Measurements from ENCODE around the gene SGIP1.

Gene SGIP1

DNA sequence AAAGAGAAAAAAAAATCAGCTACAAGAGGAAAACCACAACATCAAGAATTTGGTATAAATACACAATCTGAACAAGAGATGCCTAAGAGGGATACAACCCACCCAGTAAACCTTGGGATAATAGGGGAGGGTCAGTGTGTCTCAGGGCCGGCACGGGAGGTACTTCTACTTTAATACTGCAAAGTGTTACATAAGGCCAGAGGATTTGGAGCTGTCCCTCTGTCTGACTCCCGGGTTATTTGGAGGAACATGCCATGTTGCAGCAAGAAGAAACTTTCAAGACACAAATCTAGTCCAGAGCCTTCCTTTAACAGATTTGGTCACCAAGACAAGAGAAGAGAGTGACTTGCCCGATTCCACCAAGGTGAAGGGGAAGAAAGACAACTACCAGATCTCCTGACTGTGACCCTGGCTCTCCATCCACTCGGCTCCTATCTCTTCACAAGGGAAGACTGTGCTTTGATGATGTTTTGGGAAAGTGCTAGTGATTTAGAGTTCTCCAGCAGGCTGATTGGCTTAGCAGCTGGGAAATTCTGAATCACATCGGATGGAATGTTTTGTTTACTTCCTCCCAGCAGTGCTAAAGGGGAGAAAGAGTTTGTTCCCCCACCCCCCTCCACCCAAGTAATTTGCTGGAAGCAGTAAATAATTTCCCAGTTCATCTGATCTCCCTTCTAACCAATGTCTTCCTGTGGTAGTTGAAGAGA, 29.3 kb downstream of the SGIP1 start:
- Histone ChIP-seq H3K36me3 (ENCODE audit: control insufficient read depth in 1 of 2, insufficient read depth in 2 of 2, low read length in 2 of 2) (no peaks in the 10 kb centered on the region), H3K27me3 (ENCODE audit: insufficient read depth, low read length) (no peaks in the 10 kb centered on the region), H3K4me2 (ENCODE audit: low read length) (no peak overlapping the region), H3K4me1 (ENCODE audit: control insufficient read depth in 1 of 2, insufficient read depth in 2 of 2, low read length in 2 of 2) (peaks cover 4 to 7% of the 10 kb centered on the region in 2 experiments), H2BK5ac (ENCODE audit: low read depth, low read length, poor library complexity) (no peak overlapping the region), H4K8ac (ENCODE audit: low read depth, low read length) (no peak overlapping the region), H3K4me3 (ENCODE audit: low read depth, low read length) (no peak overlapping the region), H3K18ac (ENCODE audit: low read length) (no peak overlapping the region), H2AK5ac (ENCODE audit: low read length) (no peak overlapping the region), H3K9ac (ENCODE audit: low read length) (no peak overlapping the region), H2BK120ac (ENCODE audit: insufficient read depth, low read length, poor library complexity) (no peak overlapping the region), H3K9me3 (ENCODE audit: insufficient read depth, low read depth, low read length) (no peaks in the 10 kb centered on the region), H4K12ac (ENCODE audit: low read depth, low read length) (no peak overlapping the region), H4K91ac (ENCODE audit: low read depth, low read length) (no peak overlapping the region), H3K79me2 (ENCODE audit: control insufficient read depth, insufficient read depth, low read length, poor library complexity) (no peaks in the 10 kb centered on the region), H3K4ac (ENCODE audit: low read depth, low read length) (no peak overlapping the region), H3K14ac (ENCODE audit: low read length) (no peak overlapping the region), H2BK12ac (ENCODE audit: low read length) (peak overlapping the region; percentile 59), H3K27ac (ENCODE audit: low read depth, low read length) (no peak overlapping the region), H3K23ac (ENCODE audit: low read length) (no peak overlapping the region), H2AFZ (ENCODE audit: insufficient read depth, low read length, poor library complexity) (no peak overlapping the region), H3K79me1 (ENCODE audit: low read length) (peaks cover 4% of the 10 kb centered on the region)
- WGBS (ENCODE audit: extremely low coverage, insufficient coverage, insufficient read length), result no CpG with 5 or more reads among the region's 6 CpGs
- DNase-seq, result peak in 1 of 2 donors; percentile 49

DNA sequence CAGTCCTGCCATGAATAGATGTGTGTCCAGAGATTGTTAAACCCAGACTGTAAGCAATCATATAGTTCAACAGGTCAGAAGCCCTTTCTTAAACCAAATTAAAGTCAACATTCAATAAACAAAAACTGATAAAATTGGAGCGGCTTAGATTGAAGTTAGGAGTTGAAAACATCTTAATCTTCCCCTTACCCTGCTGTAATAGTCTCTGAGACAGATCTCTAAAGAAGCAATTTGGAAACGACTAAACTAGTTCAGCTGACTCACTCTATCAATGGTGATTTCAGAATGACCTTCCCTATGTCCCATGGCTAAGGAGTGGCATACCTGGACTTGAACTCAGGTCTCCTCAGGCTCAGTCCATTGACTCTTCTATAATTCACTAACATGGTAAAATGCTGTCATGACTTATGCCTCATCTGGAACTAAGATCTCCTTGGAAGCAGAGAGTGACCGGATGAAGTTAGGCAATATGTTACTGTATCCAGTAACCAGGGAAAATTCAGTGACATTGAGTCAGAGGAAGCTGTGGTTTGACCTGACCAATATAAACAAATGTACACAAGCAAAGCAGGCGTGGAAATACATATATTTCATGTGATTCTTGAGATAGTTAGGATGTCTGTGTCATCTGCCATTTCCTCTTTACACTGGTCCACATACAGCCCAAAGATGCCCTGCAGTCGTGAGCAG, 30.1 kb downstream of the SGIP1 start:
- no peak overlapping the region for H2AK5ac ChIP-seq (ENCODE audit: low read length)
- no peak overlapping the region for H3K9ac ChIP-seq (ENCODE audit: low read length)
- H3K18ac ChIP-seq (ENCODE audit: low read length), result no peak overlapping the region
- no peak overlapping the region for H4K8ac ChIP-seq (ENCODE audit: low read depth, low read length)
- WGBS (ENCODE audit: extremely low coverage, insufficient coverage, insufficient read length), result no CpG with 5 or more reads among the region's 5 CpGs
- H3K4me1 ChIP-seq (ENCODE audit: control insufficient read depth in 1 of 2, insufficient read depth in 2 of 2, low read length in 2 of 2), result peaks cover 4 to 7% of the 10 kb centered on the region in 2 experiments
- peak; percentile 77 to 95 for DNase-seq
- no peak overlapping the region for H2BK5ac ChIP-seq (ENCODE audit: low read depth, low read length, poor library complexity)
- no peak overlapping the region for H2BK12ac ChIP-seq (ENCODE audit: low read length)
- H3K27ac ChIP-seq (ENCODE audit: low read depth, low read length), result no peak overlapping the region
- no peak overlapping the region for H3K23ac ChIP-seq (ENCODE audit: low read length)
- no peaks in the 10 kb centered on the region for H3K27me3 ChIP-seq (ENCODE audit: insufficient read depth, low read length)
- H2BK120ac ChIP-seq (ENCODE audit: insufficient read depth, low read length, poor library complexity), result no peak overlapping the region
- H3K4ac ChIP-seq (ENCODE audit: low read depth, low read length), result no peak overlapping the region
- H3K79me1 ChIP-seq (ENCODE audit: low read length), result peaks cover 4% of the 10 kb centered on the region
- H3K79me2 ChIP-seq (ENCODE audit: control insufficient read depth, insufficient read depth, low read length, poor library complexity), result no peaks in the 10 kb centered on the region
- H4K12ac ChIP-seq (ENCODE audit: low read depth, low read length), result no peak overlapping the region
- no peak overlapping the region for H3K4me2 ChIP-seq (ENCODE audit: low read length)
- no peaks in the 10 kb centered on the region for H3K36me3 ChIP-seq (ENCODE audit: control insufficient read depth in 1 of 2, insufficient read depth in 2 of 2, low read length in 2 of 2)
- H3K4me3 ChIP-seq (ENCODE audit: low read depth, low read length), result no peak overlapping the region
- no peak overlapping the region for H4K91ac ChIP-seq (ENCODE audit: low read depth, low read length)
- no peak overlapping the region for H2AFZ ChIP-seq (ENCODE audit: insufficient read depth, low read length, poor library complexity)
- no peaks in the 10 kb centered on the region for H3K9me3 ChIP-seq (ENCODE audit: insufficient read depth, low read depth, low read length)
- H3K14ac ChIP-seq (ENCODE audit: low read length), result no peak overlapping the region

DNA sequence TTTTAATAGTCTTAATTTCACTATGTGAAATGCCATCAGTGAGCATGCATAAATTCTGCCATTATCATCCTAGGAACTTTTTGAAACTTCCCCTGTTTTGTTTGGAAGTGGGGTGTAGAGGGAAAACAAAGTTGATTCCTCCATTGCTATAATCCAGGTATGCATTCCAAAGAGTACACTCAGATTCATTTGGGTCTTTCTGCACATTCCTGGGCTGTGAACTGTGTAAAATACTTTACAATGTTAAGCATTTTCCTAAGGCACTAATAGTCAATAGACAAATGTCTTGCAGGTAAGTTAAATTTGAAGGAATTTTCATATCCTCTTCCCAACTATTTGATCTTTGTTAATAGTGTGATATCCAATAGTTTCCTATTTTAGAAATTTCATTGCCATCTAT, 36.2 kb downstream of the SGIP1 start:
- no peaks in the 10 kb centered on the region for H3K79me2 ChIP-seq (ENCODE audit: control insufficient read depth, insufficient read depth, low read length, poor library complexity)

DNA sequence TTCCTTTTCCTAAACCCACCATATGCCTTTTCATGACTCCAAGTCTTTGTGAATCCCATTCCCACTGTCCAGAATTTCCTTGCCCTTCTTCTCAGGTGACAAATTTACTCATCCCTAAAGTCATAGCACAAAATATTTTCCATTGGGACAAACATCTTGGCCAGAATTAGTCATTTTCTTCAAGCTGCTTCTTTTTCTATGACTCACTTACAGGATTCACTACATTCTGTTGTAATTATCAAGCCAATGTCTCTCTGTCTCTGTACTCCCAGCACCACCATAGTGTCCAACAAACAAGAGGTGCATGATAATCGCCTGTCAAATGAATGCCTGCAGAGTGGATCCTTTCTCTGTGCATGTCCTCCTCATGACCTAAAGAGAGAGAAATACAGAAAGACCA, 37.8 kb downstream of the SGIP1 start:
- no peak overlapping the region for H2AFZ ChIP-seq (ENCODE audit: insufficient read depth, low read length, poor library complexity)
- no peaks in the 10 kb centered on the region for H3K79me2 ChIP-seq (ENCODE audit: control insufficient read depth, insufficient read depth, low read length, poor library complexity)
- no peak overlapping the region for H2BK12ac ChIP-seq (ENCODE audit: low read length)
- H3K27ac ChIP-seq (ENCODE audit: low read depth, low read length), result peak overlapping the region; percentile 0
- no peaks in the 10 kb centered on the region for H3K27me3 ChIP-seq (ENCODE audit: insufficient read depth, low read length)
- H3K14ac ChIP-seq (ENCODE audit: low read length), result no peak overlapping the region
- H3K23ac ChIP-seq (ENCODE audit: low read length), result no peak overlapping the region
- H4K91ac ChIP-seq (ENCODE audit: low read depth, low read length), result no peak overlapping the region
- peak; percentile 33 to 86 for DNase-seq
- H4K8ac ChIP-seq (ENCODE audit: low read depth, low read length), result no peak overlapping the region
- no CpG with 5 or more reads among the region's 1 CpG for WGBS (ENCODE audit: extremely low coverage, insufficient coverage, insufficient read length)
- no peak overlapping the region for H2BK5ac ChIP-seq (ENCODE audit: low read depth, low read length, poor library complexity)
- H3K79me1 ChIP-seq (ENCODE audit: low read length), result no peaks in the 10 kb centered on the region
- H3K36me3 ChIP-seq (ENCODE audit: control insufficient read depth in 1 of 2, insufficient read depth in 2 of 2, low read length in 2 of 2), result no peaks in the 10 kb centered on the region
- H2AK5ac ChIP-seq (ENCODE audit: low read length), result no peak overlapping the region
- no peak overlapping the region for H3K18ac ChIP-seq (ENCODE audit: low read length)
- no peak overlapping the region for H3K4me2 ChIP-seq (ENCODE audit: low read length)
- no peak overlapping the region for H3K9ac ChIP-seq (ENCODE audit: low read length)
- H3K9me3 ChIP-seq (ENCODE audit: insufficient read depth, low read depth, low read length), result no peaks in the 10 kb centered on the region
- no peak overlapping the region for H4K12ac ChIP-seq (ENCODE audit: low read depth, low read length)
- no peak overlapping the region for H3K4ac ChIP-seq (ENCODE audit: low read depth, low read length)
- no peak overlapping the region for H2BK120ac ChIP-seq (ENCODE audit: insufficient read depth, low read length, poor library complexity)
- no peaks in the 10 kb centered on the region for H3K4me1 ChIP-seq (ENCODE audit: control insufficient read depth in 1 of 2, insufficient read depth in 2 of 2, low read length in 2 of 2)
- no peak overlapping the region for H3K4me3 ChIP-seq (ENCODE audit: low read depth, low read length)

More for the DNA sequence above, 36.2 kb downstream of the SGIP1 start:
- no peaks in the 10 kb centered on the region for H3K79me1 ChIP-seq (ENCODE audit: low read length)
- no peaks in the 10 kb centered on the region for H3K9me3 ChIP-seq (ENCODE audit: insufficient read depth, low read depth, low read length)
- no peak overlapping the region for H3K9ac ChIP-seq (ENCODE audit: low read length)
- no peaks in the 10 kb centered on the region for H3K36me3 ChIP-seq (ENCODE audit: control insufficient read depth in 1 of 2, insufficient read depth in 2 of 2, low read length in 2 of 2)
- DNase-seq, result peak in 1 of 2 donors; percentile 56
- H2BK120ac ChIP-seq (ENCODE audit: insufficient read depth, low read length, poor library complexity), result no peak overlapping the region
- H4K12ac ChIP-seq (ENCODE audit: low read depth, low read length), result no peak overlapping the region
- H3K18ac ChIP-seq (ENCODE audit: low read length), result no peak overlapping the region
- H3K4me3 ChIP-seq (ENCODE audit: low read depth, low read length), result no peak overlapping the region
- no peak overlapping the region for H2BK12ac ChIP-seq (ENCODE audit: low read length)
- no peak overlapping the region for H2BK5ac ChIP-seq (ENCODE audit: low read depth, low read length, poor library complexity)
- no peak overlapping the region for H3K27ac ChIP-seq (ENCODE audit: low read depth, low read length)
- no peak overlapping the region for H3K14ac ChIP-seq (ENCODE audit: low read length)
- H4K8ac ChIP-seq (ENCODE audit: low read depth, low read length), result no peak overlapping the region
- no peak overlapping the region for H4K91ac ChIP-seq (ENCODE audit: low read depth, low read length)
- no peaks in the 10 kb centered on the region for H3K4me1 ChIP-seq (ENCODE audit: control insufficient read depth in 1 of 2, insufficient read depth in 2 of 2, low read length in 2 of 2)
- no peaks in the 10 kb centered on the region for H3K27me3 ChIP-seq (ENCODE audit: insufficient read depth, low read length)
- H3K4ac ChIP-seq (ENCODE audit: low read depth, low read length), result no peak overlapping the region
- H2AFZ ChIP-seq (ENCODE audit: insufficient read depth, low read length, poor library complexity), result no peak overlapping the region
- no peak overlapping the region for H3K4me2 ChIP-seq (ENCODE audit: low read length)
- no peak overlapping the region for H3K23ac ChIP-seq (ENCODE audit: low read length)
- H2AK5ac ChIP-seq (ENCODE audit: low read length), result no peak overlapping the region

Data from trophoblast cell (in vitro differentiated cells and primary cell).